IPS-11a (cell line): ENCODE results near the gene ATP6V0B.

Experiments
- H3K4me3 ChIP-seq: one replicate; pipeline ENCODE4 v1.5.1; 2013; ENCODE audit warnings: low read depth, low read length, control low read depth

ATP6V0B gene

DNA sequence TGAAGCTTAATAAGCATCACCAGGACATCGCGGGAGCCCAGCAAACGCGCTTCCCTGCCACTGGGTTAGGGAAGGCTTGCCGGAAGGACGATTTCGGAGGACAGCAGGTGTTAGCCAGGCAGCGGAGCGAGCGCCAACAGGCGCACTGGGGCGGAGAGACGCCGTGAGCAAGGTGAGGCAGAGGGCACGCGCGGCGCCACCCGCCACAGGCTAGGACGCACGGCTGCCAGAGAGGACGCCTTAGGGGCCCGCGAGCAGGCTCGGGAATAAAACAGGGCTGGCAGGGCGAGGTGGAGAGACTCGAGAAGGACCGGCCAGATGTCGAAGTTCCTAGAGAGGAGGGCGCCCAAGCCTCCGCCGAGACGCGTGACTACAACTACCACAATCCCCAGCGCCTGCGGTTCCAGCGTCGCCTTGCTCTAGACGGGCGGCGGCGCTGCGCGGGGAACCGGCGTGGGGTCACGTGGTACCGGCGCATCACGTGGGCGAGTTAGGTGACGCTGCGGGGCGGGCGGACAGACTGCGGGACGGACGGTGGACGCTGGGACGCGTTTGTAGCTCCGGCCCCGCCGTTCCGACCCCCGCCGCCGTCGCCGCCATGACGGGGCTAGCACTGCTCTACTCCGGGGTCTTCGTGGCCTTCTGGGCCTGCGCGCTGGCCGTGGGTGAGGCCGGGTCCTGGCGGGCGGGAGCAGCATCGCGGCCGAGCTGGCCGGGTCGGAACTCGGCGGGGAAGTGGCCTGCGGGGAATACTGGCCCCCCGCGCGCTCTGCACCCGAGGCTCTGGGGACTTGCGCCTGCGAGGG is at the start of gene ATP6V0B:
Gene ATP6V0B, plus strand, starts transcription at position 518 of the 806 bp plus-strand sequence. Its CDS starts 81 bp downstream, at position 599.
- peak within 1 kb of the TSS; percentile 81 for H3K4me3 ChIP-seq

DNA sequence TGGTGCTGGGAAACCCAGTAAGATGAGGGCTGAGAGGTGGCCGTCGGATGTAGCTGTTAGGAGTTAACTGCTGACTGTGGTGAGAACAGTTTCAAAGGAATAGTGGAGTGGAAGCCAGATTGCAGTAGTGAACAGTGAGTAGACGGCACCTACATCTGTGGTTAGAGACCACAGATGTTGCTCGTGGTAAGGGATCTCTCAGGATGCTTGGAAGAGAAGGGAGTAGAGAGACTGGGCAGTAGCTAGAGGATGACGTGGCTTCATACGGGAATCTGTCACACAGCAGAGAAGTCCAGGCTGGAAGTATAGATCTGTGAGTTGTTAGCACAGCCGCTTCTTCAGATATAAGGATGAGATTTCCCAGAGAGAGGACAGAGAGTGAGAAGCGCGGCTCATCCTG is 48.9 kb upstream of the ATP6V0B start:
- no peak overlapping the region for H3K4me3 ChIP-seq

GRCh38 chr1:43930168-43930948 is 44.4 kb upstream of the ATP6V0B start:
- no peak overlapping the region for H3K4me3 ChIP-seq

- no peak overlapping the region for H3K4me3 ChIP-seq
These were observed 43.8 kb upstream of the ATP6V0B start for GRCh38 chr1:43930949-43931275.

- no peak overlapping the region for H3K4me3 ChIP-seq
These were observed 42.8 kb upstream of the ATP6V0B start for GRCh38 chr1:43931711-43932660.

DNA sequence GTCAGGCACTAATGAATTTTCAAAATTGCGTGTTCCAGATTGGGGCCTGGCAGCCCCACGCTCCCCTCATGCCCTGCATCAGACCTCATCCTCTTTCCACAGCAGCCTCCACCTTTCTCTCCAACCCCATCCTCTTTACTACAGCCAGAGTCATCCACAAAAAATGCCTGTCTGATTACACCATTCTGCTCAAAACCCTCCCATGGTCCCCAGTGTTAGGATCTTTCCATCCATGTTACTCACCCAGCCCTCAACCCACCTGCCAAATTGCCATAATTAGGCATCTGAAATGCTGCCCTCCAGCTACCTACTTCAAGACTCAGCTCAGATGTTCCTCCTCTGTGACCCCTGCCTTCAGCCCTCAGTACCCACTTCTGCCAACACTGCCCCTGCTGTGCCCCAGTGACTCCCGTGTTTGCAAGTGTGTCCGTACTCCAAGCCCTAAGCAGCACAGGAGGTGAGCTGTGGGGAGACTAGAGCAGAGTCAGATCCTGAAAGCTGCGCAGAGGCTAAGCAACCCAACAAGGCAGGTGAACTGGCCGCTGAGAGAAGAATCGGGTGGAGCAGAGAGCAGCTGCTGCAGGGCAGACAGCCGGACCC is 41.9 kb upstream of the ATP6V0B start:
- H3K4me3 ChIP-seq = peak overlapping the region; percentile 55

GRCh38 chr1:43933386-43934100 is 41.2 kb upstream of the ATP6V0B start, which contains the start of gene ARTN:
TSS of gene ARTN (plus strand) at chr1:43933801. CDS start at chr1:43935657, 1,856 bp downstream.
- H3K4me3 ChIP-seq = peak within 1 kb of the TSS; percentile 55

GRCh38 chr1:43934101-43934985 is 40.4 kb upstream of the ATP6V0B start:
- H3K4me3 ChIP-seq = peak overlapping the region; percentile 55

DNA sequence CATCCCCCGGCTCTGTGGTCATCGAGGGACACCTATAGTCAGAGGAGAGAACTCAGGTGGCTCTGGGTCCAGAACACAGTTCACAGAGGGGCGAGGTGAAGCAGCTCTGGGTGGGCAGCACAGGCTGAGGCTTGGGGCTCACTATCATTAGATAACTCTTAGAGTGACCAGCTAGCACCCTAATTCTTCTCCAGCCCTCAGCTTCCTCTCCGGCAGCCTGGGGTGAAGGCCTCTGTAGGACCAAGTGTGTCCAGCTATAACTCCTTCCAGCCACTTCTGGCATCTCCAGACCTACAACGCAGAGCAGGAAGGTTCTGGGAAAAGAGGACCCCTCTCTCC is 39.8 kb upstream of the ATP6V0B start:
- no peak overlapping the region for H3K4me3 ChIP-seq

DNA sequence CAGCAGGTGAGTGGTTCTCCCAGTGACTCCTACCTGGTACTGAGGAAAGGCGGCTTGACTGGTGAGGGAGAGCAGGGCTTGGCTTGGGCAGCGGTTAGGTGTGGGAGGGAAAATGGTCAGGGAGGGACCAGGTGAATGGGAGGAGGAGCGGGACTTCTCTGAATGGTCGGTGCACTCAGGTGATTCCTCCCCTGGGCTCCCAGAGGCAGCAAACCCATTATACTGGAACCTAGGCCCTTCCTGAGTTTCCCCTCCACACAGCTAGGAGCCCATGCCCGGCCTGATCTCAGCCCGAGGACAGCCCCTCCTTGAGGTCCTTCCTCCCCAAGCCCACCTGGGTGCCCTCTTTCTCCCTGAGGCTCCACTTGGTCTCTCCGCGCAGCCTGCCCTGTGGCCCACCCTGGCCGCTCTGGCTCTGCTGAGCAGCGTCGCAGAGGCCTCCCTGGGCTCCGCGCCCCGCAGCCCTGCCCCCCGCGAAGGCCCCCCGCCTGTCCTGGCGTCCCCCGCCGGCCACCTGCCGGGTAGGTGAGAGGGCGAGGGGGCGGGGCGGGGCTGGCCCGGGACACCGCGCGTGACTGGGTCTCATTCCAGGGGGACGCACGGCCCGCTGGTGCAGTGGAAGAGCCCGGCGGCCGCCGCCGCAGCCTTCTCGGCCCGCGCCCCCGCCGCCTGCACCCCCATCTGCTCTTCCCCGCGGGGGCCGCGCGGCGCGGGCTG is 38.9 kb upstream of the ATP6V0B start:
- H3K4me3 ChIP-seq = peak overlapping the region; percentile 28

DNA sequence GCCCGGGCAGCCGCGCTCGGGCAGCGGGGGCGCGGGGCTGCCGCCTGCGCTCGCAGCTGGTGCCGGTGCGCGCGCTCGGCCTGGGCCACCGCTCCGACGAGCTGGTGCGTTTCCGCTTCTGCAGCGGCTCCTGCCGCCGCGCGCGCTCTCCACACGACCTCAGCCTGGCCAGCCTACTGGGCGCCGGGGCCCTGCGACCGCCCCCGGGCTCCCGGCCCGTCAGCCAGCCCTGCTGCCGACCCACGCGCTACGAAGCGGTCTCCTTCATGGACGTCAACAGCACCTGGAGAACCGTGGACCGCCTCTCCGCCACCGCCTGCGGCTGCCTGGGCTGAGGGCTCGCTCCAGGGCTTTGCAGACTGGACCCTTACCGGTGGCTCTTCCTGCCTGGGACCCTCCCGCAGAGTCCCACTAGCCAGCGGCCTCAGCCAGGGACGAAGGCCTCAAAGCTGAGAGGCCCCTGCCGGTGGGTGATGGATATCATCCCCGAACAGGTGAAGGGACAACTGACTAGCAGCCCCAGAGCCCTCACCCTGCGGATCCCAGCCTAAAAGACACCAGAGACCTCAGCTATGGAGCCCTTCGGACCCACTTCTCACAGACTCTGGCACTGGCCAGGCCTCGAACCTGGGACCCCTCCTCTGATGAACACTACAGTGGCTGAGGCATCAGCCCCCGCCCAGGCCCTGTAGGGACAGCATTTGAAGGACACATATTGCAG is 38.2 kb upstream of the ATP6V0B start:
- H3K4me3 ChIP-seq = peak overlapping the region; percentile 33

- no peak overlapping the region for H3K4me3 ChIP-seq
These were observed 37.4 kb upstream of the ATP6V0B start for GRCh38 chr1:43937179-43937865.

GRCh38 chr1:43938383-43938782 is 36.4 kb upstream of the ATP6V0B start:
- H3K4me3 ChIP-seq = no peak overlapping the region

GRCh38 chr1:43938892-43939587 is 35.7 kb upstream of the ATP6V0B start:
- H3K4me3 ChIP-seq = no peak overlapping the region

GRCh38 chr1:43942411-43942810 is 32.3 kb upstream of the ATP6V0B start:
- H3K4me3 ChIP-seq = no peak overlapping the region

DNA sequence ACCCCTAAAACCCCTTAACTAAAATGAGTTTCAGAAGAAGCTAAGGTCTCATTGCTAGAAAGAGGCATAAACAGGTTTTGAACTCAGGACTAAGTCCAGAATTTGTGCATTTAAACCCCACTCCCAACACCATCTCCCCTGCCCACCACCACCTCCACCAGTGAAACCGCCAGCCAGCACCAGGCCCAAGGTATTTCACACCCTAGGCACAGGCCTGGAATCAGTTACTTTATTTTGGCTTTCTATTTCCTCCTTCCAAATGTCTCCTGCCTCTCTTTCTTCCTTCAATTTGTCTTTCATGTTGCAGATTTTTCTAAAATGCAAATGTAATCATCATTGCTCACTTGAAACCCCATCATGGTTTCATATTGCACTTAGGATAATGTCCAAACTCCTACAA is 29.9 kb upstream of the ATP6V0B start:
- H3K4me3 ChIP-seq = no peak overlapping the region
